Sigmoid colon (tissue), 7 donors: ENCODE measurements around the gene COMMD9. TPM values are rescaled to one million over a fixed set of nuclear protein-coding genes. Genes with fewer than 3 reads are reported as not detected.

Experiments
- DNase-seq: peaks from one replicate; pipeline ENCODE4 v3.0.0-alpha.2; 2019
- H3K27ac ChIP-seq, 4 donors: fragments of 200-600 bp; sonication (generic); one replicate each; pipeline ENCODE4 v1.5.1; 2016 to 2019; ENCODE audit warnings: mild to moderate bottlenecking in 1 of 4
- H3K27me3 ChIP-seq, 3 donors: fragments of 200-600 bp; sonication (generic); one replicate each; pipeline ENCODE4 v1.5.1; 2019; ENCODE audit warnings: mild to moderate bottlenecking in 1 of 3
- H3K36me3 ChIP-seq, 4 donors: fragments of 200-600 bp; sonication (generic); one replicate each; pipeline ENCODE4 v1.5.1; 2016 to 2019
- H3K4me1 ChIP-seq, 4 donors: fragments of 200-600 bp; sonication (generic); one replicate each; pipeline ENCODE4 v1.5.1; 2017 to 2019
- H3K4me3 ChIP-seq, 4 donors: fragments of 200-600 bp; sonication (generic); one replicate each; pipeline ENCODE4 v1.5.1; 2017 to 2019; ENCODE audit warnings: mild to moderate bottlenecking in 2 of 4, moderate library complexity in 1 of 4
- H3K9me3 ChIP-seq, 4 donors: fragments of 200-600 bp in 3 of 4; sonication (generic) in 3 of 4; one replicate each; pipeline versions ENCODE4 v1.5.1 to v1.6.1; 2013 to 2019
- CTCF ChIP-seq, 4 experiments: fragments of 450-650 bp in 3 of 4; fragments of 200-600 bp in 1 of 4; IDR thresholded peaks; one replicate each; pipeline ENCODE4 v1.5.1; 2016 to 2019; ENCODE audit warnings: antibody characterized with exemption in 4 of 4, mild to moderate bottlenecking in 3 of 4, moderate library complexity in 2 of 4
- EP300 ChIP-seq, 4 donors: sonication (generic); formaldehyde crosslinking; IDR thresholded peaks; one replicate each; pipeline ENCODE4 v1.6.1; 2017; ENCODE audit warnings: antibody characterized with exemption in 4 of 4
- POLR2A ChIP-seq, 2 donors: fragments of 450-650 bp; IDR thresholded peaks; one replicate each; pipeline ENCODE4 v1.6.1; 2016; ENCODE audit warnings: antibody characterized with exemption in 2 of 2, mild to moderate bottlenecking in 2 of 2, moderate library complexity in 2 of 2
- POLR2AphosphoS5 ChIP-seq, 4 donors: sonication (generic); formaldehyde crosslinking; IDR thresholded peaks; one replicate each; pipeline ENCODE4 v1.6.1; 2017; ENCODE audit warnings: antibody characterized with exemption in 4 of 4
- WGBS, 2 donors: extraction: QIAGEN DNeasy Blood & Tissue Kit; methylation state at CpG; one replicate each; pipeline ENCODE4 v1.1.7; 2013; 5-methylcytosine and 5-hydroxymethylcytosine counted together
- intact Hi-C: fragments of 100-400 bp; cut with DNase I; formaldehyde crosslinking; loops from one replicate; pipeline ENCODE4 v1.15.1; 2023
- polyA plus RNA-seq, 3 donors: library from polyadenylated mRNA; stranded (reverse); fragments of 200-250 nt; gene quantifications; one replicate each; pipeline ENCODE4 v1.2.3, GENCODE V29; 2013
- total RNA-seq, 4 donors: library from RNA; depleted of rRNA; stranded (reverse); fragments of >200 nt; gene quantifications; one replicate each; pipeline ENCODE4 v1.1.0, GENCODE V29; 2016
- donor health status: healthy with polysubstance abuse.
- donor health status: Bipolar disorder and iron deficiency.
- donor health status: healthy.

Gene COMMD9
- total and polyA plus RNA-seq, 7 donors, result 15.5 to 44.6 (median 30.7) TPM

- no peaks in the 10 kb centered on the region for H3K9me3 ChIP-seq
- H3K36me3 ChIP-seq, result no peaks in the 10 kb centered on the region
- TF ChIP-seq CTCF (IDR thresholded peaks at IDR 0.05) (no peak), POLR2AphosphoS5 (IDR thresholded peaks at IDR 0.05) (no peak), POLR2A (IDR thresholded peaks at IDR 0.05) (no peak), EP300 (IDR thresholded peaks at IDR 0.05) (no peak)
- DNase-seq, result no peak
- no peak overlapping the region for H3K27ac ChIP-seq
- peaks cover 0 to 29% (median 19%) of the 10 kb centered on the region in 4 donors for H3K4me1 ChIP-seq
- intact Hi-C loops, result no loop called here
- H3K4me3 ChIP-seq, result no peak overlapping the region
- no peaks in the 10 kb centered on the region for H3K27me3 ChIP-seq
- WGBS, 2 donors, result 95 to 96% methylated on average over 15 of the region's 15 CpGs
These were observed 62.2 kb downstream of the COMMD9 start for GRCh38 chr11:36227044-36227443.

DNA sequence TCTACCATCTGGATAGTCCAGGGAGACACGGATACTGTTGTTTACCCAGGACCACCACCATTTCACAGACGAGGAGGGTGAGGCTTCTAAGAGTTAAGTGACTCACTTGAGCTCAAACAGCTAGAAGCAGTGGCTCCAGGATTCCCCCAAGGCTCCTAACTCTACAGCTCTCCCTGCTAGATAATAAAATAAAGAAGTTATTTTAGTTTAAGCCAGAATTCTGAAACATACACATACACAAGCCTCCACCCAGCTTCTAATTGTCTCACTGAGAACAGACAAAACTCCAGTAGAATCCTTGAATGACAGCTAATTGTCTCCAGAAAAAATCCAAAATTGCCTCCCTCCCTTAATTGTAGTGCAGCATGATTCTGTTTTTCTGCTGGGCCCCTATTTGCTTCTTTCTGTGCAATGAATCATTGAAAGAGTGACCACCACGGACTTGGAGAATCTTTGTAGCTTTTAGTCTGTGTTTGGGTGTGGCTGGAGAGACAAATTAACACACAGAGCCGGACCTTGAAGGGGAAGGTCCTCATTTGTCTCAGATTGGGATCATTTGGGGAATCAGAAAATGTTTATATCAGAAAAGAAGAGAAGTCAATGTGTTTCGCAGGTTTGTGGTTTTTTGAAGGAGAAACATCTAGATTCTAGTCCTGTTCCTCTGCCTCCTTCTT is 64.9 kb downstream of the COMMD9 start:
- peaks cover 0 to 9% (median 2%) of the 10 kb centered on the region in 4 donors for H3K9me3 ChIP-seq
- intact Hi-C loops, result no loop called here
- H3K27me3 ChIP-seq, result no peaks in the 10 kb centered on the region
- H3K4me1 ChIP-seq, result peaks cover 0 to 13% (median 12%) of the 10 kb centered on the region in 4 donors
- no peak overlapping the region for H3K4me3 ChIP-seq
- no peak overlapping the region for H3K27ac ChIP-seq
- no peaks in the 10 kb centered on the region for H3K36me3 ChIP-seq
- DNase-seq, result no peak
- no peak for TF ChIP-seq CTCF (IDR thresholded peaks at IDR 0.05)
- no peak for TF ChIP-seq EP300 (IDR thresholded peaks at IDR 0.05)
- no peak for TF ChIP-seq POLR2AphosphoS5 (IDR thresholded peaks at IDR 0.05)
- TF ChIP-seq POLR2A (IDR thresholded peaks at IDR 0.05), result no peak
- WGBS, 2 donors, result 46 to 63% methylated on average over 5 of the region's 5 CpGs

- H3K27me3 ChIP-seq, result no peaks in the 10 kb centered on the region
- 71 to 80% methylated on average over 14 of the region's 14 CpGs for WGBS, 2 donors
- peaks cover 0 to 9% (median 2%) of the 10 kb centered on the region in 4 donors for H3K9me3 ChIP-seq
- intact Hi-C loops, result no loop called here
- no peaks in the 10 kb centered on the region for H3K36me3 ChIP-seq
- DNase-seq, result no peak
- peak overlapping the region in 1 of 4 donors; percentile 41 for H3K27ac ChIP-seq
- H3K4me3 ChIP-seq, result no peak overlapping the region
- TF ChIP-seq CTCF (IDR thresholded peaks at IDR 0.05), result no peak
- H3K4me1 ChIP-seq, result peaks cover 0 to 13% (median 12%) of the 10 kb centered on the region in 4 donors
These were observed 66.2 kb downstream of the COMMD9 start for GRCh38 chr11:36222831-36223635.

Other genes with a start within 250 kb of the COMMD9 start
- 10 to 100 TPM in 1 of 4 donors, 1 to 10 TPM in 3; 3.3 to 11.9 (median 5.1) TPM for gene PRR5L, start 6.9 kb upstream of the COMMD9 start, total RNA-seq
- 100 to 1,000 TPM in 1 of 3 donors, 10 to 100 TPM in 2; 75.7 to 105 (median 99.1) TPM for gene PRR5L, start 6.9 kb upstream of the COMMD9 start, polyA plus RNA-seq
- gene TRAF6, start 220.8 kb upstream of the COMMD9 start, total RNA-seq, result 10 to 100 TPM; 10.3 to 15.5 (median 12.4) TPM
- gene TRAF6, start 220.8 kb upstream of the COMMD9 start, polyA plus RNA-seq, result 1 to 10 TPM; 3.6 to 6.7 (median 4.2) TPM